NCI-H1694 treated with DMSO at 0.1 percent for 48 hours (cell line): ENCODE measurements around the gene E2F1.
"Not testable (repeated sequence)": the region's sequence is repeated elsewhere in the genome, so short reads cannot be mapped to it uniquely, and the experiment has no call there.

ENCODE experiments used
- DNase-seq: peaks from one replicate; lab custom pipeline; 2025; lab: John Stamatoyannopoulos, UW

Gene E2F1

DNA sequence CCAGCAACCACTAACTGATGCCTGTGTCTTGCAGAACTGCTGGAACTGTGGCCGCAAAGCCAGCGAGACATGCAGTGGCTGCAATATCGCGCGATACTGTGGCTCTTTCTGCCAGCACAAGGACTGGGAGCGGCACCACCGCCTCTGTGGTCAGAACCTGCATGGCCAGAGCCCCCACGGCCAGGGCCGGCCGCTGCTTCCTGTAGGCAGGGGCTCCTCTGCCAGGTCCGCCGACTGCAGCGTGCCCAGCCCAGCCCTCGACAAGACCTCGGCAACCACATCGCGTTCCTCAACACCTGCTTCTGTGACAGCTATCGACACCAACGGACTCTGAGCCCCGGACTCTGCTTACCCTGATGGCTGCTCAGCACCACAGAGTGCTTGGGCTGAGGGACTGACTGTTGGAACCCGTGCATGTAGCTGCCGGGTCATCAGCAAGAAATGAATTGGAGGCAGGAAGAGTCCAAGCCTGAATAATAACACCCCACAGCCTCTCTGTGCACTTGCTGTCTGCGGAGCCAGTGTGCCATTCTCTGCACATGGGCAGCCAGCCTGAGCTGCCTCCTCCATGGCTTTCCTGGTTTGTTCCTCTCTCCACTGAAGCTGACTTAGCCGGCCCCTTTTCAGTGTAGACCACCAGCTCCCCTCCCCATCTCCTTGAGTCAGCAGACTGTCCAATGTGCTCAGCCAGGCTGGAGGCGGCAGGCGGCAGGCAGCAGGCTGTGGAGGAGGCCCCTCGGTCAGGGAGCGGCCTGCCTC lies 41.7 kb downstream of the E2F1 start:
- no peak for DNase-seq

DNA sequence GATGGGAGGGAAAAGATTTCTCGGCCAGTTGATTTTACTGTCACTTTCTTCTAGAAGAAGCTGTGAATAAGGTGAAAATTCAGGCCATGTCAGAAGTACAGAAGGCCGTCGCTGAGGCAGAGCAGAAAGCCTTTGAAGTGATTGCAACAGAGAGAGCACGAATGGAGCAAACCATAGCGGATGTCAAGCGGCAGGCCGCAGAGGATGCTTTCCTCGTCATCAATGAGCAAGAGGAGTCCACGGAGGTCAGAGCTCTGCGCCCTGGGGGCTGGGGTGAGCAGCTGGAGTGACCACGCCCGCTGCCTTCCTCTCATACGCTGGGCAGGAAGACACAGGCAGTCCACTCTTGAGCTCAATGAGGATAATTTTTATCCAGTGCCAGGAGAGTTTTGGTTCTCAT lies 45.9 kb downstream of the E2F1 start:
- DNase-seq: no peak

DNA sequence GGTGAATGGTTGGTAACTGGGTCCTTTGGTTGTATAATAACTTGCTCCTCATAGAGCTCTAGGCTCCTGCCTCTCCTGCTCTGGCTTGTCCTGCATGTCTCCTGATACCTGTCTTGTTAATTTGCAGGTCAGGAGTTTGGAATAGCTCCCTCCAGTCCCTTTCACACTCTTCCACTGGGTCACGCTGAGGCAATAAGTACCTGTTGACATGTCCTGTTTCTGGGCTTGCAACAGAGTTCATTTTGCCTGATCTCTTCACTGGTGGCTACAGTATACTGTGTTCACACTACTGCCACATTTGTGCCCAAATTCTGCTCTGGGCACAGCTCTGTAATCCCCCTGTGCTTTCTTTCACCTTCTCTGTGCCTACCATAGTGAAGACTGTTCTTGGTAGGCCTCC lies 49.4 kb downstream of the E2F1 start:
- DNase-seq: no peak

DNA sequence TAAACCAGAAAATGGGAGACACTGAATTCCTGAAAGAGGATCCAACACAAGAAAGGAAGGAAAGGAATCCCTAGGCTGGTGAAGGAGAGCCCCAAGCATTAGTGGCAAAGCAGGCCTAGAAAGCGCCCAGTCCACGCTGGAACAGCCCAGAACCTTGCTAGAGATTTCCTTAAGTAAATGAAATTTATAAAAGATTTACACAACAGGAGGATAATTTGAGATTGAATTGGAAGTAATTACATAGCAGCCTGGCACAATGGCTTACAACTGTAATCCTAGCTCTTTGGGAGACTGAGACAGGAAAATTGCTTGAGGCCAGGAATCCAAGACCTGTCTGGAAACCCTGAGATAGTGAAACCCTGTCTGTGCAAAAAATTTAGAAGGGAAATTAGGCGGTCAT lies 50.8 kb downstream of the E2F1 start:
- no peak for DNase-seq

GRCh38 chr20:33631910-33632309 lies 54.3 kb downstream of the E2F1 start:
- DNase-seq: not testable (repeated sequence)

DNA sequence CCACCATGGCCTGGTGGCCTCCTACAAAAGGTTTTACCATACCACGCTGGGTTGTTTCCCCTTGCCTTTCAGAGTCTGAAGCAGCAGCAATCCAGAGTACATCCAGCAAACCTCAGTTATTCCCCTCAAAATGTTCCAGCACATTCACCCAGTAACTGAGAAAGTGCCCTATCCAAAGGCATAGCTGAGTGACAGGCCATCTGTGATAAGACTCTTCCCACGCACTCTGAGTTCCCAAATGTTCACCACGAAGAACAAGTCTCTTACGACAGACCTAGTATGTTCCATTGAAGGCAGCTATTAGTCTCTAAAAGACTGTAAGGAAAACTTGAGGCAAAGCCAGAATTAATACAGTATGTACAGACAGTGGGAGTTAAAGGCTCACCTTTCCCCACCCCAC lies 55.7 kb downstream of the E2F1 start:
- no peak for DNase-seq

GRCh38 chr20:33629979-33630378 lies 56.2 kb downstream of the E2F1 start:
- DNase-seq: no peak

GRCh38 chr20:33629533-33629932 lies 56.7 kb downstream of the E2F1 start:
- no peak for DNase-seq

- DNase-seq: no peak
Measured at GRCh38 chr20:33627577-33628216, 58.5 kb downstream of the E2F1 start.

GRCh38 chr20:33626190-33626589 lies 60.0 kb downstream of the E2F1 start:
- DNase-seq: no peak
